Trophoblast cell (in vitro differentiated cells and primary cell): ENCODE measurements around the gene RASA3.

Experiments used
- DNase-seq, 2 donors: peaks; one replicate each; pipeline ENCODE4 v3.0.0-alpha.2; 2016
- H2AFZ ChIP-seq: 2 replicates; pipeline ENCODE4 v1.6.1; 2013; ENCODE audit warnings: low read length, moderate library complexity, mild to moderate bottlenecking; ENCODE audit not compliant: insufficient read depth, poor library complexity
- H2AK5ac ChIP-seq: 2 replicates; pipeline ENCODE4 v1.6.1; 2013; ENCODE audit warnings: mild to moderate bottlenecking, low read length
- H2BK120ac ChIP-seq: 2 replicates; pipeline ENCODE4 v1.6.1; 2013; ENCODE audit warnings: low read length, mild to moderate bottlenecking, moderate library complexity; ENCODE audit not compliant: insufficient read depth, poor library complexity
- H2BK12ac ChIP-seq: 2 replicates; pipeline ENCODE4 v1.6.1; 2013; ENCODE audit warnings: mild to moderate bottlenecking, low read length, moderate library complexity
- H2BK5ac ChIP-seq: 2 replicates; pipeline ENCODE4 v1.6.1; 2013; ENCODE audit warnings: low read length, low read depth, moderate library complexity, mild to moderate bottlenecking; ENCODE audit not compliant: poor library complexity
- H3K14ac ChIP-seq: 2 replicates; pipeline ENCODE4 v1.6.1; 2013; ENCODE audit warnings: mild to moderate bottlenecking, low read length
- H3K18ac ChIP-seq: 2 replicates; pipeline ENCODE4 v1.6.1; 2013; ENCODE audit warnings: mild to moderate bottlenecking, low read length
- H3K23ac ChIP-seq: 2 replicates; pipeline ENCODE4 v1.6.1; 2013; ENCODE audit warnings: low read length
- H3K27ac ChIP-seq: 2 replicates; pipeline ENCODE4 v1.5.1; 2013; ENCODE audit warnings: low read depth, mild to moderate bottlenecking, inconsistent platforms, low read length, moderate library complexity
- H3K27me3 ChIP-seq: 2 replicates; pipeline ENCODE4 v1.6.1; 2013; ENCODE audit warnings: inconsistent platforms, mild to moderate bottlenecking, low read length, moderate library complexity; ENCODE audit not compliant: insufficient read depth
- H3K36me3 ChIP-seq, 2 experiments: 1 replicate in 1 of 2; 2 replicates in 1 of 2; pipeline ENCODE4 v1.6.1; 2013; ENCODE audit warnings: low read length in 2 of 2, mild to moderate bottlenecking in 2 of 2, moderate library complexity in 1 of 2; ENCODE audit not compliant: insufficient read depth in 2 of 2, control insufficient read depth in 1 of 2
- H3K4ac ChIP-seq: 2 replicates; pipeline ENCODE4 v1.6.1; 2013; ENCODE audit warnings: low read depth, mild to moderate bottlenecking, low read length, moderate library complexity
- H3K4me1 ChIP-seq, 2 experiments: 1 replicate in 1 of 2; 2 replicates in 1 of 2; pipeline ENCODE4 v1.6.1; 2013; ENCODE audit warnings: low read length in 2 of 2, mild to moderate bottlenecking in 2 of 2, moderate library complexity in 1 of 2; ENCODE audit not compliant: insufficient read depth in 2 of 2, control insufficient read depth in 1 of 2
- H3K4me2 ChIP-seq: 2 replicates; pipeline ENCODE4 v1.6.1; 2013; ENCODE audit warnings: inconsistent platforms, mild to moderate bottlenecking, low read length, moderate library complexity
- H3K4me3 ChIP-seq: 2 replicates; pipeline ENCODE4 v1.5.1; 2013; ENCODE audit warnings: mild to moderate bottlenecking, low read depth, low read length, inconsistent platforms
- H3K79me1 ChIP-seq: one replicate; pipeline ENCODE4 v1.6.1; 2013; ENCODE audit warnings: low read length
- H3K79me2 ChIP-seq: 2 replicates; pipeline ENCODE4 v1.6.1; 2013; ENCODE audit warnings: low read length, mild to moderate bottlenecking; ENCODE audit not compliant: control insufficient read depth, insufficient read depth, poor library complexity
- H3K9ac ChIP-seq: 2 replicates; pipeline ENCODE4 v1.6.1; 2013; ENCODE audit warnings: mild to moderate bottlenecking, low read length
- H3K9me3 ChIP-seq: 2 replicates; pipeline ENCODE4 v1.6.1; 2013; ENCODE audit warnings: low read depth, mild to moderate bottlenecking, control low read depth, inconsistent platforms, low read length; ENCODE audit not compliant: insufficient read depth
- H4K12ac ChIP-seq: 2 replicates; pipeline ENCODE4 v1.6.1; 2013; ENCODE audit warnings: low read depth, mild to moderate bottlenecking, low read length, moderate library complexity
- H4K8ac ChIP-seq: 2 replicates; pipeline ENCODE4 v1.6.1; 2013; ENCODE audit warnings: low read depth, mild to moderate bottlenecking, low read length, moderate library complexity
- H4K91ac ChIP-seq: one replicate; pipeline ENCODE4 v1.6.1; 2013; ENCODE audit warnings: low read depth, mild to moderate bottlenecking, low read length, moderate library complexity
- WGBS: extraction: QIAGEN DNeasy Blood & Tissue Kit; methylation state at CpG from one replicate; pipeline ENCODE4 v1.1.7; 2013; ENCODE audit warnings: missing lambda C conversion rate; ENCODE audit not compliant: insufficient read length, insufficient coverage; ENCODE audit errors: extremely low coverage; 5-methylcytosine and 5-hydroxymethylcytosine counted together

The RASA3 gene

GRCh38 chr13:113931841-113932459, 200.5 kb downstream of the RASA3 start:
- Histone ChIP-seq H3K14ac (no peak overlapping the region), H3K27ac (no peak overlapping the region), H3K9me3 (no peaks in the 10 kb centered on the region), H3K18ac (no peak overlapping the region), H2AFZ (no peak overlapping the region), H4K8ac (no peak overlapping the region), H2BK120ac (no peak overlapping the region), H2AK5ac (no peak overlapping the region), H3K27me3 (no peaks in the 10 kb centered on the region), H3K4me3 (no peak overlapping the region), H4K91ac (no peak overlapping the region), H3K4ac (no peak overlapping the region), H2BK5ac (no peak overlapping the region), H3K4me2 (no peak overlapping the region), H3K36me3 (no peaks in the 10 kb centered on the region), H3K4me1 (peaks cover 27 to 37% of the 10 kb centered on the region in 2 experiments), H3K79me1 (peaks cover 14% of the 10 kb centered on the region), H2BK12ac (no peak overlapping the region), H4K12ac (no peak overlapping the region), H3K79me2 (no peaks in the 10 kb centered on the region), H3K23ac (no peak overlapping the region), H3K9ac (no peak overlapping the region)
- WGBS = no CpG with 5 or more reads among the region's 16 CpGs
- DNase-seq = no peak

GRCh38 chr13:113930671-113931637, 201.5 kb downstream of the RASA3 start:
- no CpG with 5 or more reads among the region's 36 CpGs for WGBS

GRCh38 chr13:113929628-113930615, 202.5 kb downstream of the RASA3 start:
- peaks cover 19 to 25% of the 10 kb centered on the region in 2 experiments for H3K4me1 ChIP-seq
- H2BK5ac ChIP-seq = no peak overlapping the region
- H3K4me2 ChIP-seq = no peak overlapping the region
- no peak overlapping the region for H3K4me3 ChIP-seq
- no peaks in the 10 kb centered on the region for H3K27me3 ChIP-seq
- no peak overlapping the region for H4K91ac ChIP-seq
- no peaks in the 10 kb centered on the region for H3K79me2 ChIP-seq
- H2AK5ac ChIP-seq = no peak overlapping the region
- H3K23ac ChIP-seq = no peak overlapping the region
- H3K14ac ChIP-seq = no peak overlapping the region
- no peak overlapping the region for H3K27ac ChIP-seq
- no peak for DNase-seq
- H2BK120ac ChIP-seq = no peak overlapping the region
- H3K9ac ChIP-seq = no peak overlapping the region
- H3K9me3 ChIP-seq = no peaks in the 10 kb centered on the region
- no peak overlapping the region for H2BK12ac ChIP-seq
- no CpG with 5 or more reads among the region's 38 CpGs for WGBS
- H3K79me1 ChIP-seq = peaks cover 10% of the 10 kb centered on the region
- H3K36me3 ChIP-seq = no peaks in the 10 kb centered on the region
- H3K4ac ChIP-seq = no peak overlapping the region
- H2AFZ ChIP-seq = no peak overlapping the region
- H3K18ac ChIP-seq = no peak overlapping the region
- H4K12ac ChIP-seq = no peak overlapping the region
- H4K8ac ChIP-seq = no peak overlapping the region

More at GRCh38 chr13:113930671-113931637, 201.5 kb downstream of the RASA3 start:
- no peak overlapping the region for H2BK120ac ChIP-seq
- peaks cover 23 to 36% of the 10 kb centered on the region in 2 experiments for H3K4me1 ChIP-seq
- no peak overlapping the region for H3K27ac ChIP-seq
- no peaks in the 10 kb centered on the region for H3K27me3 ChIP-seq
- H3K9ac ChIP-seq = no peak overlapping the region
- no peak overlapping the region for H4K12ac ChIP-seq
- no peak overlapping the region for H3K4ac ChIP-seq
- H3K18ac ChIP-seq = no peak overlapping the region
- no peak overlapping the region for H2AFZ ChIP-seq
- no peak overlapping the region for H3K4me2 ChIP-seq
- no peaks in the 10 kb centered on the region for H3K79me2 ChIP-seq
- H2AK5ac ChIP-seq = no peak overlapping the region
- no peak overlapping the region for H2BK5ac ChIP-seq
- H3K36me3 ChIP-seq = no peaks in the 10 kb centered on the region
- no peak overlapping the region for H4K91ac ChIP-seq
- DNase-seq = no peak
- no peaks in the 10 kb centered on the region for H3K9me3 ChIP-seq
- H3K14ac ChIP-seq = no peak overlapping the region
- no peak overlapping the region for H4K8ac ChIP-seq
- H3K23ac ChIP-seq = no peak overlapping the region
- no peak overlapping the region for H3K4me3 ChIP-seq
- H3K79me1 ChIP-seq = peaks cover 14% of the 10 kb centered on the region
- H2BK12ac ChIP-seq = no peak overlapping the region
